ENCODE data around the gene RBM38. TPM values are rescaled to one million over a fixed set of nuclear protein-coding genes. Genes with fewer than 3 reads are reported as not detected.

The RBM38 gene
- total and polyA plus RNA-seq, 9 of the 15 experiments (the other 6 are each of a cell fraction or from before 2014, with no cell fraction given), result 0.28 to 82.4 (median 33.2) TPM

GRCh38 chr20:57413986-57414385 is 22.8 kb downstream of the RBM38 start:
- intact Hi-C loops (cut with micrococcal nuclease), result no loop called here
- no peaks in the 10 kb centered on the region for H3K27me3 ChIP-seq (ENCODE audit: control insufficient read depth in 2 of 2, insufficient read depth in 2 of 2, low read length in 2 of 2)
- no peaks in the 10 kb centered on the region for H3K9me3 ChIP-seq (replicated peaks; ENCODE audit: control insufficient read depth, insufficient read depth, low read depth, low read length)
- TF ChIP-seq SIX5 (IDR thresholded peaks at IDR 0.05; ENCODE audit: borderline replicate concordance in 1 of 2, insufficient read depth in 1 of 2, low read depth in 1 of 2, low read length in 2 of 2) (no peak), EZH2 (IDR thresholded peaks at IDR 0.05; ENCODE audit: borderline replicate concordance, low read depth, low read length) (no peak), MXI1 (IDR thresholded peaks at IDR 0.05; ENCODE audit: low read depth, low read length) (no peak), SOX6 (IDR thresholded peaks at IDR 0.05) (no peak), RCOR1 (IDR thresholded peaks at IDR 0.05; ENCODE audit: borderline replicate concordance in 1 of 2, low read depth in 2 of 2, low read length in 2 of 2) (0 out of 4 replicates have a peak, but pooled peaks of 1 of the 2 experiments have one; percentile 18), KDM1A (IDR thresholded peaks at IDR 0.05) (peak; percentile 36 to 53; a peak in 2 of 4 replicates), NELFE (IDR thresholded peaks at IDR 0.05; ENCODE audit: insufficient read depth, insufficient read length) (no peak), BCOR (IDR thresholded peaks at IDR 0.05) (peak; percentile 55; the same call in 1 of the 2 replicates), LARP7 (IDR thresholded peaks at IDR 0.05) (no peak), ZNF584 (CRISPR knock-in tag; IDR thresholded peaks at IDR 0.05; ENCODE audit: low read depth) (no peak), CEBPG (CRISPR knock-in tag; IDR thresholded peaks at IDR 0.05) (0 out of 2 replicates have a peak, but pooled peaks have one; percentile 18), CEBPG (tag; conservative IDR thresholded peaks at IDR 0.05 in 1 of 2, IDR thresholded peaks at IDR 0.05 in 1 of 2) (no peak), TRIM25 (IDR thresholded peaks at IDR 0.05; ENCODE audit: borderline replicate concordance) (no peak), HOXB6 (CRISPR knock-in tag; IDR thresholded peaks at IDR 0.05; ENCODE audit: borderline replicate concordance) (no peak)
- TF ChIP-seq, protein P1, sequence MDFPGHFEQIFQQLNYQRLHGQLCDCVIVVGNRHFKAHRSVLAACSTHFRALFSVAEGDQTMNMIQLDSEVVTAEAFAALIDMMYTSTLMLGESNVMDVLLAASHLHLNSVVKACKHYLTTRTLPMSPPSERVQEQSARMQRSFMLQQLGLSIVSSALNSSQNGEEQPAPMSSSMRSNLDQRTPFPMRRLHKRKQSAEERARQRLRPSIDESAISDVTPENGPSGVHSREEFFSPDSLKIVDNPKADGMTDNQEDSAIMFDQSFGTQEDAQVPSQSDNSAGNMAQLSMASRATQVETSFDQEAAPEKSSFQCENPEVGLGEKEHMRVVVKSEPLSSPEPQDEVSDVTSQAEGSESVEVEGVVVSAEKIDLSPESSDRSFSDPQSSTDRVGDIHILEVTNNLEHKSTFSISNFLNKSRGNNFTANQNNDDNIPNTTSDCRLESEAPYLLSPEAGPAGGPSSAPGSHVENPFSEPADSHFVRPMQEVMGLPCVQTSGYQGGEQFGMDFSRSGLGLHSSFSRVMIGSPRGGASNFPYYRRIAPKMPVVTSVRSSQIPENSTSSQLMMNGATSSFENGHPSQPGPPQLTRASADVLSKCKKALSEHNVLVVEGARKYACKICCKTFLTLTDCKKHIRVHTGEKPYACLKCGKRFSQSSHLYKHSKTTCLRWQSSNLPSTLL (IDR thresholded peaks at IDR 0.05), result no peak
- no peak overlapping the region for H3K27ac ChIP-seq (ENCODE audit: extremely low read depth, low read depth, low read length)
- H3K9me1 ChIP-seq (ENCODE audit: control insufficient read depth, insufficient read depth, low read length), result no peaks in the 10 kb centered on the region
- in situ Hi-C loops (cut with MboI), result no loop called here
- DNase-seq (ENCODE audit: extremely low read depth in 1 of 4, low spot score in 3 of 4), result no peak
- H3K9ac ChIP-seq (ENCODE audit: insufficient read depth in 1 of 2, low read depth in 2 of 2, low read length in 2 of 2), result peak overlapping the region in 1 of 2 experiments; percentile 2; a peak in 1 of 4 replicates
- POLR2A ChIA-PET, result interaction anchor here (0.6 to 3.2 kb wide), 4 partner anchors 13 to 159 kb away, joined by 3 to 20 read pairs (median 4); no protein-coding TSS in a partner anchor
- CTCF ChIA-PET (ENCODE audit: low intra/inter-chr PET ratio), result no interaction called here
- no peak for FAIRE-seq
- H3K4me3 ChIP-seq, result no peak overlapping the region
- peak overlapping the region; percentile 66; the same call in 1 of the 2 replicates for H2AFZ ChIP-seq (ENCODE audit: low read depth, low read length)
- ATAC-seq, result no peak
- no TSS peak for BruUV-seq (replicated peaks)
- peaks cover 10% of the 10 kb centered on the region; the same call in 2 of the 3 replicates for H3K36me3 ChIP-seq (ENCODE audit: control insufficient read depth, insufficient read depth, low read length)
- 85% methylated on average over 8 of the region's 10 CpGs for WGBS (ENCODE audit: insufficient coverage, low coverage, missing lambda C conversion rate)
- H3K4me2 ChIP-seq (ENCODE audit: insufficient read depth, low read length), result no peak overlapping the region
- H4K20me1 ChIP-seq (replicated peaks; ENCODE audit: control insufficient read depth, insufficient read depth, low read length), result peaks cover 3% of the 10 kb centered on the region; the same call in 1 of the 2 replicates
- H3K4me1 ChIP-seq (replicated peaks in 1 of 2; ENCODE audit: control insufficient read depth in 2 of 2, insufficient read depth in 2 of 2, low read length in 2 of 2), result peaks cover 77 to 80% of the 10 kb centered on the region in 2 experiments
- H3K79me2 ChIP-seq (ENCODE audit: control insufficient read depth, insufficient read depth, low read length), result no peaks in the 10 kb centered on the region
